HG03565 (cell line): ENCODE results near the gene CAPN9.
"Not testable (repeated sequence)": the region's sequence is repeated elsewhere in the genome, so short reads cannot be mapped to it uniquely, and the experiment has no call there.

Experiments used
- ATAC-seq: cut with Tn5 transposase; IDR thresholded peaks from one replicate; pipeline ENCODE4 v1.9.1; 2021; ENCODE audit warnings: mild to moderate bottlenecking, moderate library complexity; ENCODE audit not compliant: unreplicated experiment

CAPN9 gene

DNA sequence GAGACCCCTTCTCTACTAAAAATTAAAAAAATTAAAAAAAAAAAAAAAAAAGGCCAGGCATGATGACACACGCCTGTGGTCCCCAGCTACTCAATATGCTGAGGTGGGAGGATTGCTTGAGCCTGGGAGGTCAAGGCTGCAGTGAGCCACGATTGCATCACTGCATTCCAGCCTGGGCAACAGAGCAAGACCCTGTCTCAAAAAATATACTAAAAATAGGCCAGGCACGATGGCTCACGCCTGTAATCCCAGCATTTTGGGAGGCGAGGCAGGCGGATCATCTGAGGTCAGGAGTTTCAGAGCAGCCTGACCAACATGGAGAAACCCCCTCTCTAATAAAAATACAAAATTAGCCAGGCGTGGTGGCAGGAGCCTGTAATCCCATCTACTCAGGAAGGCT lies 98.0 kb downstream of the CAPN9 start:
- ATAC-seq: not testable (repeated sequence)

DNA sequence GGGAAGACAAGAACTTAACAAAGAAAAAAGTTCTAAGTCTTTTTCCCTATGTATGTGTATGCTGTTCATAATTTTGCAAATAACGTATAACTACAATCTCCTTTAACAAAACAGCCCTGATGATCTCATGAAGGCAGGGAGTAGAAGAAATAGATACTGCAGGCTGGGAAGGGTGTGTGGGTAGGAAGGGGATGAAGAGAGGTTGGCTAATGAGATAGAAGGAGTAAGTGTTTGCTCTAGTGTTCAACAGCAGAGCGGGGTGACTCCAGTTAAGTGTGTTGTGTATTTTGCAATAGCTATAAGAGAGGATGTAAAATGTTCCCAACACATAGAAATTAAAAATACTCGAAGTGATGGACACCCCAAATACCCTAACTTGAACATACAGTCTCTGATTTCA lies 101.0 kb downstream of the CAPN9 start:
- ATAC-seq: no peak

DNA sequence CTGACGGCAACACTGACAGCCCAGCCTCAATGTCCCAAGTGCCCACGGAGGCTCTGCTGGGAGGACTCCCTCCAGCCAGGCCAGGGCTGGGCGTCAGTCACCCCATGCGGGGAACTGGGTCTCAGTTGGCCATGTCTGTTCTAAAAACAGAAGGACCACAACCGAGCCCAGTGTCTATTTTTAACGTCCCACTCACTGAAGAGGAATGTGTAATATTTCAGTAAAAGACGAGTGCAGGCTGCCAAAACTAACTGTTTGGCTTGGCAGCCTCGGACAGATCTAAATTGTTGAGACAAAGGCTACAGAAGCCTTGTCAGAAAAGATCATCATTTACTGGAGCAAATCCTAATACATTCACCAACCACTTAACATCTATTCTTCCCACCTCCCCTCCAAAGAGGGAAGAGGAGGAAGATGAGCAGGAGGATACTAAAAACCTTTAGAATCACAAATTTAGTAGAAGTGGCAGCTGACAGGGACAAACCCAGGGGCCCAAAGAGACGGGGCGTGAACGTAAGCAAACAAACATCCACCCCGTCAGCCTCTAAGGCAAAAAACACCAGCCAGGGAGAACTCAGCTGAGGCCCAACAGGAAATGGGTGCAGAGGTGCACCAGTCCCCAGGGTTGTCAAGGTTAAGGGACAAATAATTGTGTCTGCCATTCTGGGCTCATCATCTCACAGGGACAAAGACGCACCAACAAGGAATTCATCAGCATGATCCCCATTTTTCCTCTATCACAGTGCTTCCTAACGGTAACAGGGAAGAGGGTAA lies 102.5 kb downstream of the CAPN9 start:
- ATAC-seq: no peak

DNA sequence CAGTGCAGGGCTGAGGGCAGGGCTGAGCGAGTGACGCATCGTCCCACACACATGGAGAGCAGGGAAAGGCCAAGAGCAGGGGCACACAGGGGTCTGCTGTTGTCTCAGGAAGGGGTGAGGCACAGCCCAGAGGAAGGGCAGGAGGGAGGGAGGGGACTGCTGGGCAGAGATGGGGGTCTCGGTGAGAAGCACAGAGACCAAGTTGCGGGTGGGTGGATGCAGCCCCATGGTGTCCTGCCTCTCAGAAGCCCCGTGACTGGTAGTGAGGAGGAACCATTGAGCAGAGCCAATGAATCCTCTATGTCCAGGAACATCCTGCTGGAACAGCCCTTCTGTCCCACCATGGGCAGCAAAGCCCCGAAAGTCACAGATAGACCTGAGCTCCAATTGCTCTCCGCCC lies 103.4 kb downstream of the CAPN9 start:
- ATAC-seq: no peak

DNA sequence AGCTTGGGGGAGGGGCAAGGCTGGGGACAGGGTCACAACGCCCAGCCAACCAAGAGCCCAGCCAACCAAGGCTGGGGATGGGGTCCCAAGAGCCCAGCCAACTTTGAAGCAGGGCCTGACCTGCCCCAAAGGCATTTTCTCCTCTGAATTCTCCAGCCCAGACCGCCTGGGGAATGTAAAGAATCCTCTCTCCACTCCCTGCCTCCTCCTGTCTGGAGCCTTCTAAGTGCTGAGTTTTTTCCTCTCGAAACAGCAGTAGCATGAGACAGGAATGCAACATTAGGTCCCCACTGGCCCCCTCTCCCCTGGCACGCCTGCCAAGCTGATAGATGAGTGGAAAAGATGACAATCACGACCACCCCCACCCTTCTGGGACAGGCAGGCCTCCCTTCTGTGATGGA lies 104.1 kb downstream of the CAPN9 start:
- no peak for ATAC-seq
